ENCODE results near the gene ARPC1B.
"Not testable (repeated sequence)": the region's sequence is repeated elsewhere in the genome, so short reads cannot be mapped to it uniquely, and the experiment has no call there.

The ARPC1B gene

GRCh38 chr7:99339595-99339994 lies 34.9 kb upstream of the ARPC1B start:
- TF ChIP-seq CTCF (IDR thresholded peaks at IDR 0.05; ENCODE audit: insufficient read depth, low read depth, low read length, missing control alignments), result no peak
- H3K4me3 ChIP-seq (ENCODE audit: low read depth, low read length), result no peak overlapping the region
- no peak for DNase-seq (ENCODE audit: low read depth)

DNA sequence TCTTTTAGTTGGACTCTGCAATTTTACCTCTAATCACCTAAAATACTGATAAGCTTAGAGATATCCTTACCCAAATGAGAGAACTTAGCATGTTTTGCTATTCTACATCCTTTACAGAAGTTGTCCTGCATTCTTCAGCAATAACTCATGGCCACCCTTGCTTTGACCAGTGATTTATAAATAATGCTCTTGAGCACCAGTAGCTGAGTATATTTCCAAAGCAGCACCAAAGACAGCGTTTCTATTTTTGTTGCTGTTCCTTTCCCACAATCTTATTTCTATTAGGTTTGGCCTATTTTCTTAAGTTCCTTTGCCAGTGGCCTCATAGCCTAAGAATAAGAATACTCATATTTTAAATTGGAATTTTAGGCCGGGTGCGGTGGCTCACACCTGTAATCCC lies 33.9 kb upstream of the ARPC1B start:
- H3K4me3 ChIP-seq (ENCODE audit: low read depth, low read length), result no peak overlapping the region
- no peak for DNase-seq (ENCODE audit: low read depth)
- TF ChIP-seq CTCF (IDR thresholded peaks at IDR 0.05; ENCODE audit: insufficient read depth, low read depth, low read length, missing control alignments), result no peak

- no peak for DNase-seq (ENCODE audit: low read depth)
- no peak overlapping the region for H3K4me3 ChIP-seq (ENCODE audit: low read depth, low read length)
- no peak for TF ChIP-seq CTCF (IDR thresholded peaks at IDR 0.05; ENCODE audit: insufficient read depth, low read depth, low read length, missing control alignments)
These were observed 30.4 kb upstream of the ARPC1B start for GRCh38 chr7:99344061-99344647.

GRCh38 chr7:99350641-99351040 lies 23.9 kb upstream of the ARPC1B start:
- H3K4me3 ChIP-seq (ENCODE audit: low read depth, low read length); DNase-seq (ENCODE audit: low read depth): not testable (repeated sequence)

- TF ChIP-seq CTCF (IDR thresholded peaks at IDR 0.05; ENCODE audit: insufficient read depth, low read depth, low read length, missing control alignments), result no peak
- no peak overlapping the region for H3K4me3 ChIP-seq (ENCODE audit: low read depth, low read length)
- no peak for DNase-seq (ENCODE audit: low read depth)
These were observed 22.3 kb upstream of the ARPC1B start for GRCh38 chr7:99352247-99352646.

- no peak for TF ChIP-seq CTCF (IDR thresholded peaks at IDR 0.05; ENCODE audit: insufficient read depth, low read depth, low read length, missing control alignments)
- DNase-seq (ENCODE audit: low read depth), result no peak
- H3K4me3 ChIP-seq (ENCODE audit: low read depth, low read length), result no peak overlapping the region
These were observed 19.4 kb upstream of the ARPC1B start for GRCh38 chr7:99355098-99355497.

DNA sequence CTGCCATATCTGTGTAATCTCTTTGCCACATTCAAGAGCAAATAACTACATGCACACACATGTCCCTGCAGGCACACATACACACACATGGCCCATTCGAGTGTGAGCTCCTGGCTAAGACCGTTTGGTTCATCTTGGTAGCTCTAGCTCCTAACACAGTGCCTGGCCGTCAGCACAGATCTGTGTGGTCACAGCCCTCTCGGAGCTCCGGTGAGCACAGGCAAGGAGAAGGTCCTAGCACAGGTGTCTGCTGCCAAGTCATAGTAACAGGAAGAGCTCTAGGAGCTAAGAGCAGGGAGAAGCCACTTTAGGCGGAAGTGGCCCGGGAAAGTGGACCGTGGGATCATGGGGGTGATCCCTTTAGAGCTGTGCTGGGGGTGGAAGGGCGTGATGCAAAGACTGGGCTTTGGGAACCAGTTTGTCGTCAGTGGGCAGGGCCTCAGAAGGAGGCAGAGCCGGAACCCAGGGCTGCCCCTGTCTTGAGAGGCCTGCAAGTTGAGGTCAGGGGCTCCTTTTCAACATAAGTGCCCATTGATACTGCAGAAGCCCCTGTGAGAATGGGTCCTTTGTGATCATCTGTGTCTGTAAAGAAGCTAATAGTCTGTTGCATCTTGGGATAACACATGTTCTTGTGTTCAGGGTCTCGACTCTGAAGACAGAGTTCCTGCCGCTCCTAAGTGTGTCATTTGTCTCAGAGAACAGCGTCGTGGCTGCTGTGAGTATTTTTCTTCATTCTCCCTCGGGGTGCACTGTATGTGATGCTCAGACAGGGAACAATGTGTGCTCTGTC lies 16.6 kb upstream of the ARPC1B start:
- no peak for TF ChIP-seq CTCF (IDR thresholded peaks at IDR 0.05; ENCODE audit: insufficient read depth, low read depth, low read length, missing control alignments)
- H3K4me3 ChIP-seq (ENCODE audit: low read depth, low read length), result no peak overlapping the region
- DNase-seq (ENCODE audit: low read depth), result no peak

DNA sequence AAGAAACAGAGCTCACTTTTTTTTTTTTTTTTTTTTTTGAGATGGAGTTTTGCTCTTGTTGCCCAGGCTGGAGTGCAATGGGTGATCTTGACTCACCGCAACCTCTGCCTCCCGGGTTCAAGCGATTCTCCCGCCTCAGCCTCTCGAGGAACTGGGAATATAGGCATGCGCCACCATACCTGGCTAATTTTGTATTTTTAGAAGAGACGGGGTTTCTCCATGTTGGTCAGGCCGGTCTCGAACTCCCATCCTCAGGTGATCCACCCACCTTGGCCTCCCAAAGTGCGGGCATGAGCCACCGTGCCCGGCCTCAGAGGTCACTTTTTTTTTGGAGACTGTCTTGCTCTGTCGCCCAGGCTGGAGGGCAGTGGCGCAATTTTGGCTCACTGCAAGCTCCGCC lies 16.0 kb upstream of the ARPC1B start:
- DNase-seq (ENCODE audit: low read depth), result not testable (repeated sequence)

More for the DNA sequence above, 16.0 kb upstream of the ARPC1B start:
- H3K4me3 ChIP-seq (ENCODE audit: low read depth, low read length), result not testable (repeated sequence)

All from GM12865 (cell line).